ENCODE results near the gene PRM2.

The PRM2 gene

DNA sequence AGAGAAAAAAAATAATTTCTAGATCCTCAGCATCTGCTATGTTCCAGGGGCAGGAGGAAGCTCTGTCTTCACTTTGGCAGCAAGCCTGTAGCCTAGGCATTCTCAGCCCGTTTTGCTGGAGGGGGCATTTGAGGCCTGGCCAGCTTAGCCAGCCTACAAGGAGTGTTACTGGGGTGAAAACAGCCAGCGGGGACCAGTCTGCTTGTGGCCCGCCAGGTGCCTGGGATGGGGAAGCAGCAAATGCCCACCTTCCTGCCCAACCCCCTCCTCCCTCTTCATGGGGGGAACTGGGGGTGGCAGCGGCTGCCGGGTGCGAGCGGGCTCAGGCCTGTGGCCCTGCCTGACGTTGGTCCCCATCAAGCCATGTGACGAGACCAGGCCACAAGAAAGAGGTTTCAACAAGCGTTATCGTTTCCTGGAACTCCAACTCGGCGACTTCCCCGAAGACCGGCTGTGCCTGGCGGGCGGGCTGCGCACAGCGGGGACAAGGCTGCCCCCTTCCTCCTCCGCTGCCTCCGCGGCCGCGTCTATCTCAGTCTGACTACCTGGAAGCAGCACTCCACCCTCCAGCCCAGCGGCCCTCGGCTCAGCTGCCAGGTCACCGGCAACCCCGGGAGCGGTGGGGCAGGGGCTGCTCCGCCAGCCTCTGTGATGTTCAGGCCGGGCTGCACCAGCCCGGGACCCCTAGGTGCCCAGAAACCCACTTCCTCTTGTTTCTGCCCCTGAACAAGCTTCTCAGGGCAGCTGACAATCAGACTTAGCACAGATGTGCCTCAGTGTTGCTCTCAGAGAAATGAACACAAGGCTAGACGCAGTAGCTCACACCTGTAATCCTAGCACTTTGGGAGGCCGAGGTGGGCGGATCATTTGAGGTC is 43.2 kb downstream of the PRM2 start:
- peak in 2 of 56 donors; percentile 12 to 21 for DNase-seq

DNA sequence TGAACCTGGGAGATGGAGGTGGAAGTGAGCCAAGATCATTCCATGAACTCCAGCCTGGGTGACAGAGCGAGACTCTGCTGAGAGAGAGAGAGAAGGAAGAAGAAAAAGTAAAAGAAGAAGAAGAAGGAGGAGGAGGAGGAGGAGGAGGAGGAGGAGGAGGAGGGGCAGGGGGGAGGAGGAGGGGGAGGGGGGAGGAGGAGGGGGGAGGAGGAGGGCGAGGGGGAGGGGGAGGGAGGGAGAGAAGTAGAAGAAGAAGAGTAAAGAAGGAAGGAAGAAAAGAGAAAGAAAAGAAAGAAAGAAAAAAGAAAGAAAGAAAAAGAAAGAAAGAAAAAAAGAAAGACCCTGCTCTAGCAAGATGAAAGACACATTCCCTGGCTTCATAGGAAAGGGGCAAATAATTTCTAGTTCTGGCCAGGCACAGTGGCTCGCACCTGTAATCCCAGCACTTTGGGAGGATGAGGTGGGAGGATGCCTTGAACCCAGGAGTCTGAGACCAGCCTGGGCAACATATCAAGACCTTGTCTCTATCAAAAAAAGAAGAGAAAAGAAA is 43.9 kb downstream of the PRM2 start:
- no peak for DNase-seq

DNA sequence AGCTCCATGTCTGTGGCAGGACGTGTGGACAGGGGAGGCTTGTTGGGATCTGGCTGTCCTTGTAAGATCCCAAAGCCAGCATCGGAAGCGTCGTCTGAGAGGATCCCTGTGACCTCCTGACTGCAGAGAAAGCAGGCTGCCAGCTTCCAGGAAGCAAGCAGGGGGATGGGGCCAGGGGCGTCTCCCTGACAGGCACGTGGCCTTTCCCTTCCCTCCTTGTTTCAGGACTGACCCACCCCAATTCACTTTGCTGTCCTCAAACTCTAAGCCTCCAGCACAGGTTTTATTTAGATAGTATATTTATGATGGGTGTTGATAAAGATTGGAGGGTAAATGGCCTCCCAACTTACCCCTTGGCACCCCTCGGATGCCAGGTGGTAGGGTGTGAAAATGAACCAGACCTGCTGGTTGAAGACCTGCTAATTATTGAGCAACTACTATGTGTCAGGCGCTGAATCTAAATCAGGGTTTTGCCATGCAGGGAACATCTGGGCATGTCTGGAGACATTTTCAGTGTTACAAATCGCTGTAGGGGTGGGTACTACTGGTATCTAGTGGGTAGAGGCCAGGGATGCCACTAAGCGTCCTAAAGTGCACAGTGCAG is 44.8 kb downstream of the PRM2 start:
- DNase-seq = no peak

DNA sequence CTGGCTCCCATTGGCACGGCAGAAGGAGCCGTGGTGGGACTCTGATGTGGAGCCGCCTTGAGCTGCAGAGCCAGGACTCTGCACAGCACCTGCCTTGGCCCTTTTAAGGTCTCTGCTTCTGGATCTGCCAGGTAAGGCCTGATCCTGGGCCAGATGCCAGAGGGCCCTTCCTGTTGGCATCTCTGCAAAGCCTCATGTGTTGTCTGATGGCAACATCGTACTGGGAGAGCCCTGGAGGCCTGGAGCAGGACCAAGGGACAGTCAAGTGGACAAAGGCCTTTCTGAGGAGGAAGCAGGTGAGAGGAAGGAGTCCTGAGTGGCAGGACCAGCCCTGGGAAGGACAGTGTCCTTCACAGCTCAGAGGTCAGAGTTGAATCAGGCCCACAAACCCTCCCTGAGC is 46.4 kb downstream of the PRM2 start:
- DNase-seq = no peak

- DNase-seq = no peak
Measured at GRCh38 chr16:11229432-11229831, 46.8 kb downstream of the PRM2 start.

DNA sequence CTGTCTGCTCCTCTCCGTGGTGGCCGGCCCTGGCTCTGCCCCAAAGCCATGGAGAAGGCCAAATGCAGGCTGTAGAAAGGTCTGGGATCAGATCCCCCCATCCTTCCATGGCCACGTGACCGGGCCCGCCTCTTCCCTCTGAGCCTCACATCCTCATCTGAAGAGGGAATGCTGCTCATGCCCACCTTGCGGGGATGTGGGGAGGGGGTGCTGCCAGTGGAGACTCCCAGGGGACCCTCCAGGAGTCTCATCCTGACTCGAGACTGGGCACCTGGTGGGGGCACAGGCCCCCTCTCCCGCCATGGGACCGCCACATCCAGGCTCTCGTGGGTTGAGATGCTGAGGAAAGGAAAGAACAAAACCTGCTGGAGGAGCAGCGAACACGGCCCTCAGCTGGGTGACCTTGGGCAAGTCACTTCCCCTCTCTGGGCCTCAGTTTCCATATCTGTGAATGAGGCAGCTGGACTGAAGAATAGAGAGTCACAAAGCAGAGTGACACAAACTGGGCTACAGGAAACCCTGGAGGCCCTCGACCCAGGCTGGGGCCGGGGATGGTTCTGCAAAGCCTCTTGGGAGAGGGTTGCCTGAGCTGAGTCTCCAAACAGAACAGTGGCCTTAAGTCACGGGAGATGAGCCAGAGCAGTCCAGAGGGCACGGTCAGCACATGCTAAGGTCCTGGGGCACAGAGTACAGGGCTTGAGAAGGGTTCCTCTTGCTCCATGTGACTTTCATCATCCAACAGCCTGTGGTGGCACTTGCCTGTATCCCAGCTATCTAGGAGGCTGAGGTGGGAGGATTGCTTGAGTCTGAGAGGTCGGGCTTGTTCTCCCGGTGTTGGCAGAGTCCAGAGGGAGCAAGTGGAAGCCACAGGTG is 50.4 kb downstream of the PRM2 start:
- no peak for DNase-seq

Data from nucleus accumbens (tissue), 56 donors.